Muscle layer of colon (tissue), 2 donors: ENCODE results near the gene PKP3.
"Not testable (repeated sequence)": the region's sequence is repeated elsewhere in the genome, so short reads cannot be mapped to it uniquely, and the experiment has no call there.

ENCODE experiments used
- H3K27ac ChIP-seq: one replicate; pipeline ENCODE4 v1.7.0; 2013; ENCODE audit warnings: low read depth, mild to moderate bottlenecking, low read length, moderate library complexity
- H3K27me3 ChIP-seq, 2 donors: one replicate each; pipeline ENCODE4 v1.7.0; 2013; ENCODE audit warnings: low read length in 2 of 2, mild to moderate bottlenecking in 2 of 2; ENCODE audit not compliant: insufficient read depth in 2 of 2, control insufficient read depth in 1 of 2
- H3K36me3 ChIP-seq: one replicate; pipeline ENCODE4 v1.7.0; 2013; ENCODE audit warnings: mild to moderate bottlenecking, low read length; ENCODE audit not compliant: insufficient read depth
- H3K4me1 ChIP-seq: one replicate; pipeline ENCODE4 v1.7.0; 2013; ENCODE audit warnings: mild to moderate bottlenecking, low read length; ENCODE audit not compliant: insufficient read depth
- H3K4me3 ChIP-seq, 2 donors: one replicate each; pipeline ENCODE4 v1.7.0; 2013; ENCODE audit warnings: low read length in 2 of 2, low read depth in 1 of 2, mild to moderate bottlenecking in 1 of 2, moderate library complexity in 1 of 2
- H3K9ac ChIP-seq: one replicate; pipeline ENCODE4 v1.7.0; 2013; ENCODE audit warnings: low read length
- H3K9me3 ChIP-seq: one replicate; pipeline ENCODE4 v1.7.0; 2013; ENCODE audit warnings: mild to moderate bottlenecking, low read length
- donor health status: abdominal sarcoma.
- donor health status: Adenocarcinoma of cecum.

Gene PKP3

GRCh38 chr11:410711-411110 lies 16.7 kb downstream of the PKP3 start:
- H3K36me3 ChIP-seq, H3K9me3 ChIP-seq, H3K4me3 ChIP-seq, H3K27me3 ChIP-seq, H3K27ac ChIP-seq, H3K9ac ChIP-seq, H3K4me1 ChIP-seq: not testable (repeated sequence)

- H3K27ac ChIP-seq, H3K9ac ChIP-seq, H3K4me3 ChIP-seq, H3K4me1 ChIP-seq, H3K9me3 ChIP-seq, H3K36me3 ChIP-seq: not testable (repeated sequence)
- peaks cover 0 to 15% of the 10 kb centered on the region in 2 donors for H3K27me3 ChIP-seq
Measured at GRCh38 chr11:411520-411919, 17.5 kb downstream of the PKP3 start.

GRCh38 chr11:412641-413119 lies 18.7 kb downstream of the PKP3 start:
- peaks cover 3 to 25% of the 10 kb centered on the region in 2 donors for H3K27me3 ChIP-seq
- H3K27ac ChIP-seq = no peak overlapping the region
- H3K36me3 ChIP-seq = no peaks in the 10 kb centered on the region
- H3K9ac ChIP-seq = no peak overlapping the region
- H3K9me3 ChIP-seq = no peaks in the 10 kb centered on the region
- H3K4me3 ChIP-seq = no peak overlapping the region
- no peaks in the 10 kb centered on the region for H3K4me1 ChIP-seq

GRCh38 chr11:413120-414081 lies 19.4 kb downstream of the PKP3 start:
- Histone ChIP-seq H3K27me3 (peaks cover 6 to 32% of the 10 kb centered on the region in 2 donors), H3K9me3 (no peaks in the 10 kb centered on the region), H3K27ac (no peak overlapping the region), H3K4me1 (no peaks in the 10 kb centered on the region), H3K9ac (no peak overlapping the region), H3K36me3 (no peaks in the 10 kb centered on the region), H3K4me3 (no peak overlapping the region)

GRCh38 chr11:414318-414857 lies 20.4 kb downstream of the PKP3 start:
- no peak overlapping the region for H3K9ac ChIP-seq
- H3K9me3 ChIP-seq = no peaks in the 10 kb centered on the region
- H3K36me3 ChIP-seq = no peaks in the 10 kb centered on the region
- no peaks in the 10 kb centered on the region for H3K4me1 ChIP-seq
- H3K27me3 ChIP-seq = peaks cover 6 to 42% of the 10 kb centered on the region in 2 donors
- H3K4me3 ChIP-seq = no peak overlapping the region
- no peak overlapping the region for H3K27ac ChIP-seq

- H3K9me3 ChIP-seq = no peaks in the 10 kb centered on the region
- no peak overlapping the region for H3K4me3 ChIP-seq
- H3K36me3 ChIP-seq = no peaks in the 10 kb centered on the region
- no peaks in the 10 kb centered on the region for H3K4me1 ChIP-seq
- H3K27me3 ChIP-seq = peaks cover 6 to 54% of the 10 kb centered on the region in 2 donors
- no peak overlapping the region for H3K9ac ChIP-seq
- H3K27ac ChIP-seq = no peak overlapping the region
Measured at GRCh38 chr11:415640-416041, 21.6 kb downstream of the PKP3 start.

GRCh38 chr11:416051-416756 lies 22.2 kb downstream of the PKP3 start:
- Histone ChIP-seq H3K27me3 (peaks cover 6 to 54% of the 10 kb centered on the region in 2 donors), H3K9me3 (no peaks in the 10 kb centered on the region), H3K4me3 (no peak overlapping the region), H3K36me3 (no peaks in the 10 kb centered on the region), H3K27ac (no peak overlapping the region), H3K4me1 (no peaks in the 10 kb centered on the region), H3K9ac (no peak overlapping the region)

GRCh38 chr11:416757-417621 lies 23.0 kb downstream of the PKP3 start:
- no peaks in the 10 kb centered on the region for H3K9me3 ChIP-seq
- peaks cover 6 to 54% of the 10 kb centered on the region in 2 donors for H3K27me3 ChIP-seq
- no peak overlapping the region for H3K27ac ChIP-seq
- no peaks in the 10 kb centered on the region for H3K4me1 ChIP-seq
- H3K36me3 ChIP-seq = no peaks in the 10 kb centered on the region
- H3K9ac ChIP-seq = no peak overlapping the region
- no peak overlapping the region for H3K4me3 ChIP-seq

GRCh38 chr11:417652-418342 lies 23.8 kb downstream of the PKP3 start:
- no peaks in the 10 kb centered on the region for H3K36me3 ChIP-seq
- peaks cover 6 to 54% of the 10 kb centered on the region in 2 donors for H3K27me3 ChIP-seq
- no peak overlapping the region for H3K27ac ChIP-seq
- no peaks in the 10 kb centered on the region for H3K4me1 ChIP-seq
- H3K9ac ChIP-seq = no peak overlapping the region
- H3K9me3 ChIP-seq = no peaks in the 10 kb centered on the region
- no peak overlapping the region for H3K4me3 ChIP-seq

- Histone ChIP-seq H3K9me3 (no peaks in the 10 kb centered on the region), H3K9ac (no peak overlapping the region), H3K27ac (no peak overlapping the region), H3K4me1 (no peaks in the 10 kb centered on the region), H3K27me3 (peaks cover 6 to 54% of the 10 kb centered on the region in 2 donors), H3K36me3 (no peaks in the 10 kb centered on the region), H3K4me3 (no peak overlapping the region)
Measured at GRCh38 chr11:418343-419247, 24.6 kb downstream of the PKP3 start.
